Activated CD4-positive, alpha-beta memory T cell treated with anti-CD3 and anti-CD28 coated beads for 36 hours (primary cell): ENCODE results near the gene ASB1. TPM values are rescaled to one million over a fixed set of nuclear protein-coding genes. Genes with fewer than 3 reads are reported as not detected.

Experiments used
- CTCF ChIA-PET: fragments of 350-600 bp; sonication (Branson Sonifier 250); formaldehyde crosslinking; loops from one replicate; lab custom pipeline; 2021; ENCODE audit warnings: antibody characterized with exemption, inconsistent platforms; lab: Charles Lee
- POLR2A ChIA-PET: fragments of 350-600 bp; sonication (Branson Sonifier 250); formaldehyde crosslinking; loops from one replicate; lab custom pipeline; 2021; ENCODE audit warnings: antibody characterized with exemption; lab: Charles Lee
- DNase-seq: peaks from one replicate; pipeline ENCODE4 v3.0.0-alpha.2; 2020
- H3K27ac Mint-ChIP-seq: one replicate; pipeline ENCODE4 v1.8.0; 2021; ENCODE audit warnings: mixed read lengths
- H3K27me3 Mint-ChIP-seq: one replicate; pipeline ENCODE4 v1.8.0; 2021; ENCODE audit warnings: mixed read lengths
- H3K36me3 Mint-ChIP-seq: one replicate; pipeline ENCODE4 v1.8.0; 2021; ENCODE audit warnings: mixed read lengths
- H3K4me1 Mint-ChIP-seq: one replicate; pipeline ENCODE4 v1.8.0; 2021; ENCODE audit warnings: low read depth, mixed read lengths
- H3K4me3 Mint-ChIP-seq: one replicate; pipeline ENCODE4 v1.8.0; 2021; ENCODE audit warnings: mild to moderate bottlenecking, mixed read lengths
- H3K9me3 Mint-ChIP-seq: one replicate; pipeline ENCODE4 v1.8.0; 2021; ENCODE audit warnings: mixed read lengths
- intact Hi-C: fragments of 100-400 bp; cut with micrococcal nuclease; formaldehyde crosslinking; loops from one replicate; pipeline ENCODE4 v1.15.1; 2023
- total RNA-seq, 2 experiments: library from RNA; stranded (reverse); gene quantifications; one replicate each; pipeline ENCODE4 v1.2.3, GENCODE V29; 2021

ASB1 gene
- 10 to 100 TPM; 34.6 to 38.8 TPM for total RNA-seq

GRCh38 chr2:238426568-238427434, at the start of gene ASB1:
Gene ASB1, plus strand, starts transcription at chr2:238426927. Its CDS starts 144 bp downstream, at chr2:238427071.
- Mint-ChIP-seq H3K36me3 (peaks cover 22% of the 10 kb centered on the region), H3K4me1 (peaks cover 38% of the 10 kb centered on the region), H3K27me3 (no peaks in the 10 kb centered on the region), H3K9me3 (peaks cover 6% of the 10 kb centered on the region), H3K27ac (peak within 1 kb of the TSS; percentile 92), H3K4me3 (peak within 1 kb of the TSS; percentile 90)
- ChIA-PET CTCF (no interaction called here), POLR2A (interaction anchor here (2.2 kb wide), 1 partner anchor 13 kb away, joined by 13 read pairs; no protein-coding TSS in a partner anchor)
- intact Hi-C loops: loop anchor here (1.0 to 5.0 kb wide), 4 partner anchors 12 to 460 kb away; partner anchors contain the start of genes PER2 and UBE2F
- DNase-seq: peak; percentile 86

GRCh38 chr2:238378230-238379095, 48.3 kb upstream of the ASB1 start:
- intact Hi-C loops: loop anchor here (5.0 kb wide), 1 partner anchor 49 kb away; the partner anchor contains the start of gene ASB1
- no peak overlapping the region for H3K27ac Mint-ChIP-seq
- POLR2A ChIA-PET: no interaction called here
- CTCF ChIA-PET: no interaction called here
- H3K9me3 Mint-ChIP-seq: peaks cover under 1% of the 10 kb centered on the region
- no peak for DNase-seq
- peaks cover under 1% of the 10 kb centered on the region for H3K36me3 Mint-ChIP-seq
- H3K4me3 Mint-ChIP-seq: no peak overlapping the region
- peaks cover 14% of the 10 kb centered on the region for H3K4me1 Mint-ChIP-seq
- H3K27me3 Mint-ChIP-seq: no peaks in the 10 kb centered on the region

GRCh38 chr2:238379096-238379810, 47.5 kb upstream of the ASB1 start:
- Mint-ChIP-seq H3K27ac (no peak overlapping the region), H3K27me3 (no peaks in the 10 kb centered on the region), H3K36me3 (no peaks in the 10 kb centered on the region), H3K4me3 (no peak overlapping the region), H3K4me1 (peaks cover 14% of the 10 kb centered on the region), H3K9me3 (no peaks in the 10 kb centered on the region)
- CTCF ChIA-PET: interaction anchor here (0.7 to 1.2 kb wide), 2 partner anchors 85 to 632 kb away, joined by 3 to 5 read pairs; no protein-coding TSS in a partner anchor
- POLR2A ChIA-PET: no interaction called here
- DNase-seq: peak; percentile 61
- intact Hi-C loops: loop anchor here (5.0 kb wide), 1 partner anchor 48 kb away; the partner anchor contains the start of gene ASB1

GRCh38 chr2:238380336-238380735, 46.4 kb upstream of the ASB1 start:
- Mint-ChIP-seq H3K27ac (no peak overlapping the region), H3K27me3 (no peaks in the 10 kb centered on the region), H3K9me3 (no peaks in the 10 kb centered on the region), H3K4me1 (peaks cover 14% of the 10 kb centered on the region), H3K4me3 (no peak overlapping the region), H3K36me3 (no peaks in the 10 kb centered on the region)
- DNase-seq: no peak
- intact Hi-C loops: no loop called here
- ChIA-PET CTCF (interaction anchor here (1.2 kb wide), 1 partner anchor 84 kb away, joined by 5 read pairs; no protein-coding TSS in a partner anchor), POLR2A (no interaction called here)

GRCh38 chr2:238380785-238381184, 45.9 kb upstream of the ASB1 start:
- CTCF ChIA-PET: interaction anchor here (1.2 kb wide), 1 partner anchor 83 kb away, joined by 5 read pairs; no protein-coding TSS in a partner anchor
- no peak for DNase-seq
- no peak overlapping the region for H3K27ac Mint-ChIP-seq

GRCh38 chr2:238381341-238382115, 45.2 kb upstream of the ASB1 start:
- no peak for DNase-seq
- ChIA-PET CTCF (no interaction called here), POLR2A (no interaction called here)
- Mint-ChIP-seq H3K36me3 (no peaks in the 10 kb centered on the region), H3K4me3 (no peak overlapping the region), H3K4me1 (peaks cover 14% of the 10 kb centered on the region), H3K27ac (no peak overlapping the region), H3K9me3 (no peaks in the 10 kb centered on the region), H3K27me3 (no peaks in the 10 kb centered on the region)
- intact Hi-C loops: no loop called here

More at GRCh38 chr2:238380785-238381184, 45.9 kb upstream of the ASB1 start:
- POLR2A ChIA-PET: no interaction called here
- peaks cover 14% of the 10 kb centered on the region for H3K4me1 Mint-ChIP-seq
- H3K36me3 Mint-ChIP-seq: no peaks in the 10 kb centered on the region
- intact Hi-C loops: no loop called here
- H3K27me3 Mint-ChIP-seq: no peaks in the 10 kb centered on the region
- no peak overlapping the region for H3K4me3 Mint-ChIP-seq
- H3K9me3 Mint-ChIP-seq: no peaks in the 10 kb centered on the region

GRCh38 chr2:238382381-238382781, 44.3 kb upstream of the ASB1 start:
- POLR2A ChIA-PET: no interaction called here
- CTCF ChIA-PET: no interaction called here
- no peaks in the 10 kb centered on the region for H3K27me3 Mint-ChIP-seq
- H3K4me1 Mint-ChIP-seq: peaks cover 9% of the 10 kb centered on the region
- DNase-seq: no peak
- H3K4me3 Mint-ChIP-seq: no peak overlapping the region
- intact Hi-C loops: no loop called here
- H3K36me3 Mint-ChIP-seq: no peaks in the 10 kb centered on the region
- no peaks in the 10 kb centered on the region for H3K9me3 Mint-ChIP-seq
- H3K27ac Mint-ChIP-seq: no peak overlapping the region

GRCh38 chr2:238383135-238383534, 43.6 kb upstream of the ASB1 start:
- Mint-ChIP-seq H3K27ac (no peak overlapping the region), H3K27me3 (no peaks in the 10 kb centered on the region), H3K4me3 (no peak overlapping the region), H3K4me1 (peaks cover 7% of the 10 kb centered on the region), H3K9me3 (no peaks in the 10 kb centered on the region), H3K36me3 (no peaks in the 10 kb centered on the region)
- CTCF ChIA-PET: no interaction called here
- intact Hi-C loops: no loop called here
- DNase-seq: no peak
- POLR2A ChIA-PET: no interaction called here

- DNase-seq: no peak
- CTCF ChIA-PET: no interaction called here
- POLR2A ChIA-PET: no interaction called here
- no peaks in the 10 kb centered on the region for H3K36me3 Mint-ChIP-seq
- intact Hi-C loops: no loop called here
- no peaks in the 10 kb centered on the region for H3K27me3 Mint-ChIP-seq
- no peak overlapping the region for H3K4me3 Mint-ChIP-seq
- peaks cover 7% of the 10 kb centered on the region for H3K4me1 Mint-ChIP-seq
- no peaks in the 10 kb centered on the region for H3K9me3 Mint-ChIP-seq
- no peak overlapping the region for H3K27ac Mint-ChIP-seq
Observed at GRCh38 chr2:238383743-238384380, 42.9 kb upstream of the ASB1 start.

- H3K4me1 Mint-ChIP-seq: no peaks in the 10 kb centered on the region
- ChIA-PET POLR2A (no interaction called here), CTCF (interaction anchor here (0.7 to 1.9 kb wide), 4 partner anchors 17 to 126 kb away, joined by 3 to 8 read pairs (median 3); no protein-coding TSS in a partner anchor)
- H3K36me3 Mint-ChIP-seq: no peaks in the 10 kb centered on the region
- no peak overlapping the region for H3K4me3 Mint-ChIP-seq
- no peaks in the 10 kb centered on the region for H3K9me3 Mint-ChIP-seq
- intact Hi-C loops: no loop called here
- H3K27me3 Mint-ChIP-seq: no peaks in the 10 kb centered on the region
- DNase-seq: no peak
- H3K27ac Mint-ChIP-seq: no peak overlapping the region
Observed at GRCh38 chr2:238387332-238387731, 39.4 kb upstream of the ASB1 start.
